ENCODE data around the gene SF3A2.

The SF3A2 gene

DNA sequence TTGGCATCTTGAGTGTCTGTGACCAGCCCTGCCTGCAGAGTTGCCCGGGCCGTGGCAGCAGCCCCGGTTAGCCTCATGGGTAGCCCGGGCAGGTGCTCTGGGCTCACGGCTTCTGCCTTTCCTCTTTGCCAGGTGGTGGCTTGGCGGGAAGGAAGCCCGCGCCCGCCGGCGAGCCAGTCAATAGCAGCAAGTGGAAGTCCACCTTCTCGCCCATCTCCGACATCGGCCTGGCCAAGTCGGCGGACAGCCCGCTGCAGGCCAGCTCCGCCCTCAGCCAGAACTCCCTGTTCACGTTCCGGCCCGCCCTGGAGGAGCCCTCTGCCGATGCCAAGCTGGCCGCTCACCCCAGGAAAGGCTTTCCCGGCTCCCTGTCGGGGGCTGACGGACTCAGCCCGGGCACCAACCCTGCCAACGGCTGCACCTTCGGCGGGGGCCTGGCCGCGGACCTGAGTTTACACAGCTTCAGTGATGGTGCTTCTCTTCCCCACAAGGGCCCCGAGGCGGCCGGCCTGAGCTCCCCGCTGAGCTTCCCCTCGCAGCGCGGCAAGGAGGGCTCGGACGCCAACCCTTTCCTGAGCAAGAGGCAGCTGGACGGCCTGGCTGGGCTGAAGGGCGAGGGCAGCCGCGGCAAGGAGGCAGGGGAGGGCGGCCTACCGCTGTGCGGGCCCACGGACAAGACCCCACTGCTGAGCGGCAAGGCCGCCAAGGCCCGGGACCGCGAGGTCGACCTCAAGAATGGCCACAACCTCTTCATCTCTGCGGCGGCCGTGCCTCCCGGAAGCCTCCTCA, 10.4 kb upstream of the SF3A2 start:
- no peak overlapping the region for H3K4me3 ChIP-seq (ENCODE audit: control insufficient read depth in 1 of 7, extremely low read depth in 1 of 7, insufficient read depth in 4 of 7, low read depth in 2 of 7, low read length in 6 of 7)
- DNase-seq, result no peak
- no peaks in the 10 kb centered on the region for H3K9me3 ChIP-seq (ENCODE audit: control extremely low read depth in 1 of 5, control insufficient read depth in 4 of 5, insufficient read depth in 2 of 5, low read depth in 1 of 5, low read length in 4 of 5)
- no peaks in the 10 kb centered on the region for H3K27me3 ChIP-seq (replicated peaks in 2 of 5; ENCODE audit: control insufficient read depth in 4 of 5, insufficient read depth in 5 of 5, low read length in 4 of 5)
- ChIA-PET CTCF (interaction anchor here (1.1 kb wide), 1 partner anchor 13 kb away, joined by 3 read pairs; no protein-coding TSS in a partner anchor), POLR2A (interaction anchor here (0.5 kb wide), 1 partner anchor 66 kb away, joined by 3 read pairs; no protein-coding TSS in a partner anchor)
- H3K27ac ChIP-seq (ENCODE audit: insufficient read depth in 1 of 2, low read depth in 1 of 2, low read length in 2 of 2, poor library complexity in 1 of 2, severe bottlenecking in 2 of 2), result no peak overlapping the region
- 95% methylated on average over 53 of the region's 59 CpGs for WGBS (ENCODE audit: insufficient coverage)
- H3K36me3 ChIP-seq (ENCODE audit: control insufficient read depth in 4 of 4, insufficient read depth in 4 of 4, low read length in 3 of 4), result peaks cover 13 to 94% (median 68%) of the 10 kb centered on the region in 4 experiments
- no peaks in the 10 kb centered on the region for H3K4me1 ChIP-seq (ENCODE audit: control extremely low read depth in 1 of 4, control insufficient read depth in 4 of 4, insufficient read depth in 4 of 4, low read length in 3 of 4)

DNA sequence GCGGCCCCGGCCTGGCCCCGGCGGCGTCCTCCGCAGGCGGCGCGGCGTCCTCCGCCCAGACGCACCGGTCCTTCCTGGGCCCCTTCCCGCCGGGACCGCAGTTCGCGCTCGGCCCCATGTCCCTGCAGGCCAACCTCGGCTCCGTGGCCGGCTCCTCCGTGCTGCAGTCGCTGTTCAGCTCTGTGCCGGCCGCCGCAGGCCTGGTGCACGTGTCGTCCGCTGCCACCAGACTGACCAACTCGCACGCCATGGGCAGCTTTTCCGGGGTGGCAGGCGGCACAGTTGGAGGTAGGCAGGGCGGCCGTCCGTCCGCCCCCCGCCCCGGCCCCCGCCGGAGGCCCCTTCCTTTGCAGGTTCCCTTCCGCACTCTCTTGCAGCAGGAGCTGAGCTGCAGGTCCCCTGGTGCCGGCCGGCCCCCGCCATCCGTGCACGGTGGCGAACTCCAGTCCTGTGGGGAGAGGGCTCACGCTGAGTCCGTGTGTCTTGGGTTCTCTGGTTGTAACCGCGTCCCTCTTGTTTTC, 9.7 kb upstream of the SF3A2 start:
- H3K9me3 ChIP-seq (ENCODE audit: control extremely low read depth in 1 of 5, control insufficient read depth in 4 of 5, insufficient read depth in 2 of 5, low read depth in 1 of 5, low read length in 4 of 5), result no peaks in the 10 kb centered on the region
- 98% methylated on average over 43 of the region's 53 CpGs for WGBS (ENCODE audit: insufficient coverage)
- H3K36me3 ChIP-seq (ENCODE audit: control insufficient read depth in 4 of 4, insufficient read depth in 4 of 4, low read length in 3 of 4), result peaks cover 13 to 94% (median 71%) of the 10 kb centered on the region in 4 experiments
- no peak for DNase-seq
- H3K27ac ChIP-seq (ENCODE audit: insufficient read depth in 1 of 2, low read depth in 1 of 2, low read length in 2 of 2, poor library complexity in 1 of 2, severe bottlenecking in 2 of 2), result no peak overlapping the region
- no peaks in the 10 kb centered on the region for H3K27me3 ChIP-seq (replicated peaks in 2 of 5; ENCODE audit: control insufficient read depth in 4 of 5, insufficient read depth in 5 of 5, low read length in 4 of 5)
- ChIA-PET CTCF (interaction anchor here (1.1 to 1.4 kb wide), 2 partner anchors 11 to 13 kb away, joined by 3 read pairs; no protein-coding TSS in a partner anchor), POLR2A (interaction anchor here (0.5 kb wide), 1 partner anchor 67 kb away, joined by 3 read pairs; no protein-coding TSS in a partner anchor)
- H3K4me1 ChIP-seq (ENCODE audit: control extremely low read depth in 1 of 4, control insufficient read depth in 4 of 4, insufficient read depth in 4 of 4, low read length in 3 of 4), result no peaks in the 10 kb centered on the region
- H3K4me3 ChIP-seq (ENCODE audit: control insufficient read depth in 1 of 7, extremely low read depth in 1 of 7, insufficient read depth in 4 of 7, low read depth in 2 of 7, low read length in 6 of 7), result no peak overlapping the region

- H3K4me1 ChIP-seq (ENCODE audit: control extremely low read depth in 1 of 4, control insufficient read depth in 4 of 4, insufficient read depth in 4 of 4, low read length in 3 of 4), result no peaks in the 10 kb centered on the region
- H3K36me3 ChIP-seq (ENCODE audit: control insufficient read depth in 4 of 4, insufficient read depth in 4 of 4, low read length in 3 of 4), result peaks cover 11 to 94% (median 68%) of the 10 kb centered on the region in 4 experiments
- H3K27me3 ChIP-seq (replicated peaks in 2 of 5; ENCODE audit: control insufficient read depth in 4 of 5, insufficient read depth in 5 of 5, low read length in 4 of 5), result no peaks in the 10 kb centered on the region
- no peak overlapping the region for H3K4me3 ChIP-seq (ENCODE audit: control insufficient read depth in 1 of 7, extremely low read depth in 1 of 7, insufficient read depth in 4 of 7, low read depth in 2 of 7, low read length in 6 of 7)
- ChIA-PET POLR2A (no interaction called here), CTCF (interaction anchor here (1.1 to 1.4 kb wide), 2 partner anchors 11 to 14 kb away, joined by 3 read pairs; no protein-coding TSS in a partner anchor)
- DNase-seq, result no peak
- WGBS (ENCODE audit: insufficient coverage), result 96% methylated on average over 42 of the region's 67 CpGs
- no peaks in the 10 kb centered on the region for H3K9me3 ChIP-seq (ENCODE audit: control extremely low read depth in 1 of 5, control insufficient read depth in 4 of 5, insufficient read depth in 2 of 5, low read depth in 1 of 5, low read length in 4 of 5)
- no peak overlapping the region for H3K27ac ChIP-seq (ENCODE audit: insufficient read depth in 1 of 2, low read depth in 1 of 2, low read length in 2 of 2, poor library complexity in 1 of 2, severe bottlenecking in 2 of 2)
Measured at GRCh38 chr19:2227415-2228156, 9.0 kb upstream of the SF3A2 start.

GRCh38 chr19:2228157-2229030, 8.2 kb upstream of the SF3A2 start:
- WGBS (ENCODE audit: insufficient coverage), result 97% methylated on average over 43 of the region's 48 CpGs
- ChIA-PET POLR2A (no interaction called here), CTCF (interaction anchor here (1.0 to 1.4 kb wide), 4 partner anchors 10 to 373 kb away, joined by 3 to 4 read pairs (median 3); no protein-coding TSS in a partner anchor)
- DNase-seq, result no peak
- Histone ChIP-seq H3K4me3 (ENCODE audit: control insufficient read depth in 1 of 7, extremely low read depth in 1 of 7, insufficient read depth in 4 of 7, low read depth in 2 of 7, low read length in 6 of 7) (no peak overlapping the region), H3K4me1 (ENCODE audit: control extremely low read depth in 1 of 4, control insufficient read depth in 4 of 4, insufficient read depth in 4 of 4, low read length in 3 of 4) (no peaks in the 10 kb centered on the region), H3K36me3 (ENCODE audit: control insufficient read depth in 4 of 4, insufficient read depth in 4 of 4, low read length in 3 of 4) (peaks cover 9 to 96% (median 68%) of the 10 kb centered on the region in 4 experiments), H3K9me3 (ENCODE audit: control extremely low read depth in 1 of 5, control insufficient read depth in 4 of 5, insufficient read depth in 2 of 5, low read depth in 1 of 5, low read length in 4 of 5) (no peaks in the 10 kb centered on the region), H3K27ac (ENCODE audit: insufficient read depth in 1 of 2, low read depth in 1 of 2, low read length in 2 of 2, poor library complexity in 1 of 2, severe bottlenecking in 2 of 2) (no peak overlapping the region), H3K27me3 (replicated peaks in 2 of 5; ENCODE audit: control insufficient read depth in 4 of 5, insufficient read depth in 5 of 5, low read length in 4 of 5) (no peaks in the 10 kb centered on the region)

DNA sequence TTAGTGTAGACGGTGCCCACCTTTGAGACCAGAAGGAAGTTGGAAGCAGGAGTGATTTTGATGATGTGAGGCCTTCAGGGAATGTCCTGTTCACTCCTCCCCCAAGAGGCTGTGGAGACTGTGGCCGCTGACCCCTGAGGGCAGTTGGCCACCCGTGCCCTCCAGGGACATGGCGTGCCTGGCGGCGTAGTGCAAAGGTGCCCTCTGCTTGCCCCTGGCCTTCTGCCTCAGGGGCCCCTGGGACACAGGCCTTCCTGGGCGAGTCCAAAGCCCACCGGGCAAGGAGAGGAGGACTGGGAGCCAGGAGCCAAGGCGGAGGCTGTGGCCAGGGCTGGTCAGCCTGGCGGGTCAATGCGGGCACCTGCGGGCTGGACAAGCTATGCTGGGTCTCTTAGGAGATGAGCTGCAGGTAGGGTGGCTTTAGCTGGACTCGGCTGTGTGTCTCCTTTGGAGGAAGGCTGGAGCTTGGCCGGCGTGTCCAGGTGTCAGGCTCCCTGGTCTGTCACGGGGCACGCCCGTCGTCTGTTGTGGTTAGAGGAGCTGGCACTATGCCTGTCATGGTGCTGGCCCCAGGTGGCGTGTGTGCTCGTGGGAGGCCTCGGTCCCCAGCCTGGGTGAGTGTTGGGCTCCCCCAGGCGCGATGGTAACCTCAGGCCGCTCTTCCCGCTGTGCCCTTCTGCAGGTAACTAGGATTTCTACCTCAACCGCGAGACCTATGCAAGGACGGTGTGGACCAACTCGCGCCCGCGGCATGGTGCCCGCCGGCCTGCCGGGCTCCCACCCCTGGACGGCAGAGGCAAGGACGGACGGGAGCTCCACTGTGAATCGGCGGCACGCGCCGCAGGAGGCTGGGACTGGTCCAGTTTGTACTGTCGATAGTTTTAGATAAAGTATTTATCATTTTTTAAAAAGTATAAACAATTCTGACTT, 7.3 kb upstream of the SF3A2 start:
- peaks cover 6 to 94% (median 71%) of the 10 kb centered on the region in 4 experiments for H3K36me3 ChIP-seq (ENCODE audit: control insufficient read depth in 4 of 4, insufficient read depth in 4 of 4, low read length in 3 of 4)
- POLR2A ChIA-PET, result interaction anchor here (0.9 to 1.0 kb wide), 2 partner anchors 60 to 178 kb away, joined by 3 read pairs; no protein-coding TSS in a partner anchor
- H3K9me3 ChIP-seq (ENCODE audit: control extremely low read depth in 1 of 5, control insufficient read depth in 4 of 5, insufficient read depth in 2 of 5, low read depth in 1 of 5, low read length in 4 of 5), result no peaks in the 10 kb centered on the region
- no peak overlapping the region for H3K27ac ChIP-seq (ENCODE audit: insufficient read depth in 1 of 2, low read depth in 1 of 2, low read length in 2 of 2, poor library complexity in 1 of 2, severe bottlenecking in 2 of 2)
- CTCF ChIA-PET, result interaction anchor here (1.0 to 1.4 kb wide), 6 partner anchors 13 to 372 kb away, joined by 3 to 5 read pairs (median 3); no protein-coding TSS in a partner anchor
- WGBS (ENCODE audit: insufficient coverage), result 91% methylated on average over 22 of the region's 45 CpGs
- no peak overlapping the region for H3K4me3 ChIP-seq (ENCODE audit: control insufficient read depth in 1 of 7, extremely low read depth in 1 of 7, insufficient read depth in 4 of 7, low read depth in 2 of 7, low read length in 6 of 7)
- DNase-seq, result no peak
- peaks cover 0 to 7% (median 6%) of the 10 kb centered on the region in 4 experiments for H3K4me1 ChIP-seq (ENCODE audit: control extremely low read depth in 1 of 4, control insufficient read depth in 4 of 4, insufficient read depth in 4 of 4, low read length in 3 of 4)
- no peaks in the 10 kb centered on the region for H3K27me3 ChIP-seq (replicated peaks in 2 of 5; ENCODE audit: control insufficient read depth in 4 of 5, insufficient read depth in 5 of 5, low read length in 4 of 5)

Measured in common myeloid progenitor, CD34-positive (primary cell).